SK-N-SH (cell line): Measurements from ENCODE around the gene SLC15A2. TPM values are rescaled to one million over a fixed set of nuclear protein-coding genes. Genes with fewer than 3 reads are reported as not detected.

Experiments
- CTCF ChIA-PET: fragments of 300-600, 350-600 bp; formaldehyde crosslinking; extraction: SDS; loops from one replicate; lab custom pipeline; 2021; lab: Yijun Ruan, JAX
- POLR2A ChIA-PET: fragments of 350-600 bp; sonication (Branson Sonifier 250); formaldehyde crosslinking; extraction: SDS; loops from one replicate; lab custom pipeline; 2020; ENCODE audit warnings: antibody characterized with exemption, inconsistent platforms; lab: Yijun Ruan, JAX
- DNase-seq: peaks from one replicate; pipeline ENCODE4 v3.0.0; 2012
- H2AFZ ChIP-seq: fragments of 200-600 bp; sonication (generic); 2 replicates; pipeline ENCODE4 v1.8.1; 2016; ENCODE audit warnings: antibody characterized with exemption, mild to moderate bottlenecking, low read depth
- H3F3A ChIP-seq: fragments of 200-600 bp; sonication (generic); replicated peaks from 2 replicates; pipeline ENCODE3; 2016; ENCODE audit warnings: antibody characterized with exemption, mild to moderate bottlenecking; ENCODE audit not compliant: insufficient read depth
- H3K27ac ChIP-seq, 2 experiments: fragments of 200-500 bp in 1 of 2; fragments of 200-600 bp in 1 of 2; sonication (Bioruptor generic) in 1 of 2; sonication (generic), shearing (Covaris generic) in 1 of 2; 2 replicates each; pipeline versions ENCODE4 v1.5.1 to v1.6.1; 2014 to 2016; ENCODE audit warnings: low read depth in 2 of 2, inconsistent platforms in 1 of 2, low read length in 1 of 2, mild to moderate bottlenecking in 1 of 2, mixed read lengths in 1 of 2
- H3K27me3 ChIP-seq: fragments of 200-600 bp; sonication (generic), shearing (Covaris generic); 2 replicates; pipeline ENCODE4 v1.6.1; 2016; ENCODE audit warnings: mixed run types; ENCODE audit not compliant: insufficient read depth
- H3K36me3 ChIP-seq, 2 experiments: fragments of 200-500 bp in 1 of 2; fragments of 200-600 bp in 1 of 2; sonication (Bioruptor generic) in 1 of 2; sonication (generic) in 1 of 2; replicated peaks in 1 of 2; 2 replicates each; pipeline versions ENCODE3 to v1.5.1; 2014 to 2016; ENCODE audit warnings: low read length in 1 of 2, mild to moderate bottlenecking in 1 of 2; ENCODE audit not compliant: insufficient read depth in 2 of 2, control insufficient read depth in 1 of 2
- H3K4me1 ChIP-seq, 2 experiments: fragments of 200-500 bp in 1 of 2; fragments of 200-600 bp in 1 of 2; sonication (Bioruptor generic) in 1 of 2; sonication (generic), shearing (Covaris generic) in 1 of 2; 2 replicates each; pipeline versions ENCODE4 v1.5.1 to v1.6.1; 2014 to 2016; ENCODE audit warnings: low read depth in 1 of 2, low read length in 1 of 2, mixed run types in 1 of 2; ENCODE audit not compliant: insufficient read depth in 2 of 2, control insufficient read depth in 1 of 2
- H3K4me2 ChIP-seq: fragments of 200-600 bp; sonication (generic), shearing (Covaris generic); 2 replicates; pipeline ENCODE4 v1.6.1; 2017; ENCODE audit warnings: mixed run types
- H3K4me3 ChIP-seq, 2 experiments: fragments of 200-500 bp in 1 of 2; fragments of 200-600 bp in 1 of 2; sonication (Bioruptor generic) in 1 of 2; sonication (generic), shearing (Covaris generic) in 1 of 2; 2 replicates each; pipeline versions ENCODE4 v1.5.1 to v1.8.1; 2014 to 2016; ENCODE audit warnings: low read depth in 2 of 2, inconsistent platforms in 1 of 2, low read length in 1 of 2, mild to moderate bottlenecking in 1 of 2, mixed read lengths in 1 of 2, moderate library complexity in 1 of 2
- H3K79me2 ChIP-seq: fragments of 200-600 bp; sonication (generic); 2 replicates; pipeline ENCODE4 v1.8.1; 2017; ENCODE audit warnings: mild to moderate bottlenecking; ENCODE audit not compliant: insufficient read depth
- H3K9ac ChIP-seq: fragments of 200-600 bp; sonication (generic); 2 replicates; pipeline ENCODE4 v1.6.1; 2017; ENCODE audit warnings: mixed run types
- H3K9me2 ChIP-seq: fragments of 200-600 bp; sonication (generic); 2 replicates; pipeline ENCODE4 v1.6.1; 2017; ENCODE audit warnings: mixed run types
- H3K9me3 ChIP-seq: fragments of 200-600 bp; sonication (generic); 2 replicates; pipeline ENCODE4 v1.6.1; 2017; ENCODE audit warnings: mixed run types, mild to moderate bottlenecking, moderate library complexity
- H4K20me1 ChIP-seq: fragments of 200-600 bp; sonication (generic); 2 replicates; pipeline ENCODE4 v1.6.1; 2017; ENCODE audit warnings: mild to moderate bottlenecking, mixed run types; ENCODE audit not compliant: insufficient read depth
- ELF1 ChIP-seq: IDR thresholded peaks from 2 replicates; pipeline ENCODE4 v1.4.0; 2012
- EP300 ChIP-seq, 2 experiments: IDR thresholded peaks; 2 replicates each; pipeline versions ENCODE4 v1.4.0 to v1.6.1; 2012; ENCODE audit warnings: borderline replicate concordance in 1 of 2, low read depth in 1 of 2, low read length in 1 of 2
- EZH2phosphoT487 ChIP-seq: fragments of 200-600 bp; sonication (generic); IDR thresholded peaks from 2 replicates; pipeline ENCODE4 v1.6.1; 2017; ENCODE audit warnings: low read depth, mixed run types, mild to moderate bottlenecking, antibody characterized with exemption, moderate library complexity, borderline replicate concordance
- FOSL2 ChIP-seq: IDR thresholded peaks from 2 replicates; pipeline ENCODE4 v1.4.0; 2012; ENCODE audit warnings: low read depth, mild to moderate bottlenecking, moderate library complexity, borderline replicate concordance
- FOXM1 ChIP-seq: IDR thresholded peaks from 2 replicates; pipeline ENCODE4 v1.4.0; 2012; ENCODE audit warnings: low read depth, mild to moderate bottlenecking
- GABPA ChIP-seq: IDR thresholded peaks from 2 replicates; pipeline ENCODE4 v1.4.0; 2012; ENCODE audit warnings: low read depth, mild to moderate bottlenecking
- GATA2 ChIP-seq: sonication (generic); formaldehyde crosslinking; IDR thresholded peaks from 2 replicates; pipeline ENCODE4 v1.5.0; 2020; ENCODE audit warnings: mild to moderate bottlenecking, missing genetic modification reagents
- MEF2A ChIP-seq: IDR thresholded peaks from 2 replicates; pipeline ENCODE4 v1.4.0; 2012; ENCODE audit warnings: low read depth, borderline replicate concordance
- NFIC ChIP-seq: IDR thresholded peaks from 2 replicates; pipeline ENCODE4 v1.4.0; 2012; ENCODE audit warnings: borderline replicate concordance
- RAD21 ChIP-seq: IDR thresholded peaks from 2 replicates; pipeline ENCODE4 v1.6.1; 2012; ENCODE audit warnings: mild to moderate bottlenecking, low read length
- RCOR1 ChIP-seq: fragments of 150-350 bp; IDR thresholded peaks from 2 replicates; pipeline ENCODE4 v1.6.1; 2017; ENCODE audit warnings: antibody characterized with exemption, low read length
- SMC3 ChIP-seq: IDR thresholded peaks from 2 replicates; pipeline ENCODE4 v1.6.1; 2012; ENCODE audit warnings: low read depth, low read length, improper control_type of control experiment
- TCF12 ChIP-seq: IDR thresholded peaks from 2 replicates; pipeline ENCODE4 v1.4.0; 2012
- YY1 ChIP-seq: IDR thresholded peaks from 2 replicates; pipeline ENCODE4 v1.4.0; 2012; ENCODE audit warnings: low read depth, mild to moderate bottlenecking
- WGBS: methylation state at CpG from one replicate; pipeline ENCODE4 v1.1.6; 2017; ENCODE audit warnings: low lambda C conversion rate; 5-methylcytosine and 5-hydroxymethylcytosine counted together
- polyA plus RNA-seq, 3 experiments: library from polyadenylated mRNA; depleted of rRNA; stranded (reverse); fragments of >200 nt; gene quantifications; 2 replicates each; pipeline ENCODE4 v1.2.3, GENCODE V29; 2012
- TF ChIP-seq, protein P1 (sequence below): fragments of 150-350 bp; IDR thresholded peaks from 2 replicates; pipeline ENCODE4 v1.6.1; 2016; ENCODE audit warnings: mild to moderate bottlenecking, low read depth, low read length
- TF ChIP-seq, protein P2 (sequence below): IDR thresholded peaks from 2 replicates; pipeline ENCODE4 v1.4.0; 2012; ENCODE audit warnings: low read depth, borderline replicate concordance
- TF ChIP-seq, protein P3 (sequence below): fragments of 150-350 bp; IDR thresholded peaks from 2 replicates; pipeline ENCODE4 v1.6.1; 2017; ENCODE audit warnings: antibody characterized with exemption, low read length, low read depth, borderline replicate concordance
- TF ChIP-seq, protein P4 (sequence below): IDR thresholded peaks from 2 replicates; pipeline ENCODE4 v1.4.0; 2012; ENCODE audit warnings: low read depth
- TF ChIP-seq, protein P5 (sequence below): IDR thresholded peaks from 2 replicates; pipeline ENCODE4 v1.4.0; 2012; ENCODE audit warnings: low read depth, borderline replicate concordance

The SLC15A2 gene
- polyA plus RNA-seq, 1 of the 3 experiments (the other 2 are of a cell fraction) = 0.10 TPM

- TF ChIP-seq, protein P1, sequence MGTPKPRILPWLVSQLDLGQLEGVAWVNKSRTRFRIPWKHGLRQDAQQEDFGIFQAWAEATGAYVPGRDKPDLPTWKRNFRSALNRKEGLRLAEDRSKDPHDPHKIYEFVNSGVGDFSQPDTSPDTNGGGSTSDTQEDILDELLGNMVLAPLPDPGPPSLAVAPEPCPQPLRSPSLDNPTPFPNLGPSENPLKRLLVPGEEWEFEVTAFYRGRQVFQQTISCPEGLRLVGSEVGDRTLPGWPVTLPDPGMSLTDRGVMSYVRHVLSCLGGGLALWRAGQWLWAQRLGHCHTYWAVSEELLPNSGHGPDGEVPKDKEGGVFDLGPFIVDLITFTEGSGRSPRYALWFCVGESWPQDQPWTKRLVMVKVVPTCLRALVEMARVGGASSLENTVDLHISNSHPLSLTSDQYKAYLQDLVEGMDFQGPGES = no peak
- TF ChIP-seq FOSL2 (no peak), MEF2A (no peak), RCOR1 (no peak), ELF1 (no peak), TCF12 (no peak)
- TF ChIP-seq, protein P2, sequence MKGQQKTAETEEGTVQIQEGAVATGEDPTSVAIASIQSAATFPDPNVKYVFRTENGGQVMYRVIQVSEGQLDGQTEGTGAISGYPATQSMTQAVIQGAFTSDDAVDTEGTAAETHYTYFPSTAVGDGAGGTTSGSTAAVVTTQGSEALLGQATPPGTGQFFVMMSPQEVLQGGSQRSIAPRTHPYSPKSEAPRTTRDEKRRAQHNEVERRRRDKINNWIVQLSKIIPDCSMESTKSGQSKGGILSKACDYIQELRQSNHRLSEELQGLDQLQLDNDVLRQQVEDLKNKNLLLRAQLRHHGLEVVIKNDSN = no peak
These were observed 69.4 kb downstream of the SLC15A2 start (continued) for GRCh38 chr3:121963608-121964007.

DNA sequence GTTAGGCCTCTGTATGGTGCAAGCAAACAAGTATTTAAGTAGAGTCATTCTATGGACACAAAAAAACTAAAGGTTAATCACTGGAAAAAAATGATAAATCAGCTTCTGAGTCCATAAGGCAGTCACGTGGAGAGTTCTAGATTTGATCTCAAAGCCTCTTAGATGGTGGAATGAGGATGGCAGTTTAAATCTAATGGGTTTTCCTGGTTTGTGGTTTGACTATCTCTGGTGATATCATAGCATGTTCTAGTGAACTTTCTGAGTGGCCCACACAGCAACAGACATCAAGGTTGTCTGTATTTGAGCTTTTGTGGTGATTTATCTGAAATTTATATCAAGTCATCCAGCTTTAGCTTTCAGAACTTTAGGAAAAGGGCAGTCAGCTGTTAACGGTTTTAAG is 75.4 kb downstream of the SLC15A2 start:
- no peaks in the 10 kb centered on the region for H3K79me2 ChIP-seq
- no peak overlapping the region for H3K4me3 ChIP-seq
- CTCF ChIA-PET = no interaction called here
- POLR2A ChIA-PET = no interaction called here
- H3K4me1 ChIP-seq = no peaks in the 10 kb centered on the region
- no peak overlapping the region for H2AFZ ChIP-seq
- H3K9me2 ChIP-seq = no peaks in the 10 kb centered on the region
- H3K27ac ChIP-seq = no peak overlapping the region
- H4K20me1 ChIP-seq = no peaks in the 10 kb centered on the region
- no peaks in the 10 kb centered on the region for H3K9me3 ChIP-seq
- H3K36me3 ChIP-seq = no peaks in the 10 kb centered on the region
- no peaks in the 10 kb centered on the region for H3K27me3 ChIP-seq
- no peak overlapping the region for H3K9ac ChIP-seq
- H3F3A ChIP-seq = no peaks in the 10 kb centered on the region
- H3K4me2 ChIP-seq = no peak overlapping the region
- DNase-seq = no peak
- TF ChIP-seq NFIC (no peak), RAD21 (no peak), SMC3 (no peak)
- TF ChIP-seq, protein P1 = no peak
- TF ChIP-seq, all 33 proteins: peak for 0
- 6% methylated on average over 2 of the region's 2 CpGs for WGBS

- CTCF ChIA-PET = no interaction called here
- WGBS = 58% methylated on average over 1 of the region's 1 CpG
These were observed 75.8 kb downstream of the SLC15A2 start for GRCh38 chr3:121970047-121970446.

More at GRCh38 chr3:121970047-121970446, 75.8 kb downstream of the SLC15A2 start:
- no peaks in the 10 kb centered on the region for H3K36me3 ChIP-seq
- H3K9me2 ChIP-seq = no peaks in the 10 kb centered on the region
- H2AFZ ChIP-seq = no peak overlapping the region
- H3K4me2 ChIP-seq = no peak overlapping the region
- POLR2A ChIA-PET = no interaction called here
- no peaks in the 10 kb centered on the region for H4K20me1 ChIP-seq
- no peaks in the 10 kb centered on the region for H3K79me2 ChIP-seq
- no peak for DNase-seq
- H3K27ac ChIP-seq = no peak overlapping the region
- H3K4me3 ChIP-seq = no peak overlapping the region
- H3F3A ChIP-seq = no peaks in the 10 kb centered on the region
- H3K9me3 ChIP-seq = no peaks in the 10 kb centered on the region
- H3K4me1 ChIP-seq = no peaks in the 10 kb centered on the region
- no peaks in the 10 kb centered on the region for H3K27me3 ChIP-seq
- TF ChIP-seq YY1 (no peak), NFIC (no peak), FOXM1 (no peak), GABPA (no peak), RAD21 (no peak), EZH2phosphoT487 (no peak), FOSL2 (no peak), EP300 (IDR thresholded peaks at IDR 0.05; ENCODE audit: borderline replicate concordance in 1 of 2, low read depth in 1 of 2, low read length in 1 of 2) (no peak), GATA2 (CRISPR knock-in tag) (no peak)
- TF ChIP-seq, protein P3, sequence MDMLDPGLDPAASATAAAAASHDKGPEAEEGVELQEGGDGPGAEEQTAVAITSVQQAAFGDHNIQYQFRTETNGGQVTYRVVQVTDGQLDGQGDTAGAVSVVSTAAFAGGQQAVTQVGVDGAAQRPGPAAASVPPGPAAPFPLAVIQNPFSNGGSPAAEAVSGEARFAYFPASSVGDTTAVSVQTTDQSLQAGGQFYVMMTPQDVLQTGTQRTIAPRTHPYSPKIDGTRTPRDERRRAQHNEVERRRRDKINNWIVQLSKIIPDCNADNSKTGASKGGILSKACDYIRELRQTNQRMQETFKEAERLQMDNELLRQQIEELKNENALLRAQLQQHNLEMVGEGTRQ = no peak
- TF ChIP-seq, protein P4, sequence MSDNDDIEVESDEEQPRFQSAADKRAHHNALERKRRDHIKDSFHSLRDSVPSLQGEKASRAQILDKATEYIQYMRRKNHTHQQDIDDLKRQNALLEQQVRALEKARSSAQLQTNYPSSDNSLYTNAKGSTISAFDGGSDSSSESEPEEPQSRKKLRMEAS = no peak
- TF ChIP-seq, protein P5, sequence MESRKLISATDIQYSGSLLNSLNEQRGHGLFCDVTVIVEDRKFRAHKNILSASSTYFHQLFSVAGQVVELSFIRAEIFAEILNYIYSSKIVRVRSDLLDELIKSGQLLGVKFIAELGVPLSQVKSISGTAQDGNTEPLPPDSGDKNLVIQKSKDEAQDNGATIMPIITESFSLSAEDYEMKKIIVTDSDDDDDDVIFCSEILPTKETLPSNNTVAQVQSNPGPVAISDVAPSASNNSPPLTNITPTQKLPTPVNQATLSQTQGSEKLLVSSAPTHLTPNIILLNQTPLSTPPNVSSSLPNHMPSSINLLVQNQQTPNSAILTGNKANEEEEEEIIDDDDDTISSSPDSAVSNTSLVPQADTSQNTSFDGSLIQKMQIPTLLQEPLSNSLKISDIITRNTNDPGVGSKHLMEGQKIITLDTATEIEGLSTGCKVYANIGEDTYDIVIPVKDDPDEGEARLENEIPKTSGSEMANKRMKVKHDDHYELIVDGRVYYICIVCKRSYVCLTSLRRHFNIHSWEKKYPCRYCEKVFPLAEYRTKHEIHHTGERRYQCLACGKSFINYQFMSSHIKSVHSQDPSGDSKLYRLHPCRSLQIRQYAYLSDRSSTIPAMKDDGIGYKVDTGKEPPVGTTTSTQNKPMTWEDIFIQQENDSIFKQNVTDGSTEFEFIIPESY = no peak
- TF ChIP-seq, all 33 proteins: peak for 0
- H3K9ac ChIP-seq = no peak overlapping the region
